GM18873 (cell line): Measurements from ENCODE around the gene SPO11.

Experiments
- ATAC-seq: cut with Tn5 transposase; IDR thresholded peaks from one replicate; pipeline ENCODE4 v1.9.1; 2021; ENCODE audit warnings: mild to moderate bottlenecking, moderate library complexity, moderate number of reproducible peaks; ENCODE audit not compliant: unreplicated experiment, low FRiP score

Gene SPO11

GRCh38 chr20:57372581-57373350, 43.2 kb downstream of the SPO11 start:
- ATAC-seq: no peak

GRCh38 chr20:57374343-57374930, 44.8 kb downstream of the SPO11 start:
- ATAC-seq: no peak

DNA sequence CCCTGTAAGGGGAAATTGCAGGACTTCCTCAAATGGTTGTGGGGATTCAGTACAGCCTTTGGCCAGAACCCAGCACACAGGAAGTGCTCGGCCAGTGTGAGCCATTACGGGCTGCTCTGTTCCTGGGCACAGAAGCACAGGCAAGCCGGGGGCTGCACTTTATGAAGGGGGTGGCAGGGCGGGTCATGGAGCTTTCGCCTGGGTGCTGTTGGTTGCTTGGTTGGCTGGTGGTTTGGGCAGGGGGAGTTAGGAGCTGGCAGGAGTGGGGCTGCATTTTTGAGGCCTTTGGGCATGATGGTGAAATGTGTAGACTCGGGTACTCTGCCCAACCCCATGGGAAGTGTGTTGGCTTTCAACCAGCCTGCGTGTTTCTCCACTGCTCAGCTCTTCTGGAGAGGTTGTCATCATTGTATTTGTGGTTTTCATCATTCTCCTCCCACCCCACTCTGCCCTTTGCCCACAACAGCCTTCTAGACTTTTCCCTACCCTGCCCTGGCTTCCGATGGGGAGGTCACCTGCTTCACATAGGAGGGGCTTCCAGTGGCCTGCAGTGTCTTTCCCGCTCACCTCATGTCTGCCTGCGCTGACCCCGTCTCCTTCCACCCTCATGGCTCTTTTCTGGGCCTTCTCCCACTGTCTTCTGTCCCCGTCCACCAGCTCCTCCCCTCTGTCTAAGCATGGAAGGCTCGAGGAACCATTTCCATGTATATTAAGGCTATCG, 45.5 kb downstream of the SPO11 start:
- no peak for ATAC-seq

DNA sequence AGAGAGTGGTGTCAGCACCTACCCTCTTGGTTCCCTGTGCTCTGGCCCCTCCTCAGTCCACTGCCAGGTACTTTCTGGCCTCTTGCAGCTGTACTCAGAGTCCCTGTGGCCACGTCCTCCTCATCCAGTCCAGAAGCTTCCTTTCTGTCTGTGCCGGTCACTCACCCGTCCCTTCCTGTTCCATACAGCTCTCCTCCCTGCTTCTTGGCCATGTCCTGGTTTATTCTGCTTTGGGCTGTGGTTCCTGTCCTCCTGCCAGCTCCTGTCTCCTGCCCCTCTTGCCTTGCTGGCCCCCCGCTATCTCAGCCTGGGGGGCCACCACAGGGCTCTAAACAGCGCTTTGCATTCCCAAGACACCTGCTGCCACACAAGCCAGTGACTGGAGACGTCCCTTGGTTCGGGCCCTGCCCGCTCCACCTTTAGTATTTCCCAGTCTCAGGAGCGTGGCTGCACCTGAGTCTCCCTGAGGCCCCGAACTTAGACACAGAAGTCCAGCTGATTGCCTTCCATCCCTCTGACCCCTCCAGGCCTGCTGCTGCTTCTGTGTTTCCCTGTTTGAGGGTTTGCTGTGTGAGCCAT, 46.1 kb downstream of the SPO11 start:
- no peak for ATAC-seq

DNA sequence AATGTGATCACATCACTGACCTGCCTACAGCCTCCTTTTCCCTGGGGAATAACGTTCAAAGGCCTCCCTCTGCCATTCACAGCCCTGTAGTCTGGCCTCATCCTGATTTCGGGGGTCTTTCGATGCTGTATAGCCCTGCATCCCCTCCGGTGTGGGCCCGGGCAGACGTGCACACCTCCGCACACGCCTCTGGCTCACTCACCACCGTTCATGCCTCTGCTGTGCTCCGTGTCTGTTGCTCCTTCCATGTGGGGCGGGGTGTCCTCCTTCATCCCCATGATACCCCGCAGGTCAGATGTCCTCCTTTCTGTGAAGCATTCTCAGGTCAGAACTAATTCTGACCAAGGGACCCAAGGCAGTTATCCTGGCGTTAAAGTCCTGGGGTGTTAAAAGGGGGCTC, 47.7 kb downstream of the SPO11 start:
- no peak for ATAC-seq

- ATAC-seq: no peak
Measured at GRCh38 chr20:57378107-57378506, 48.5 kb downstream of the SPO11 start.

DNA sequence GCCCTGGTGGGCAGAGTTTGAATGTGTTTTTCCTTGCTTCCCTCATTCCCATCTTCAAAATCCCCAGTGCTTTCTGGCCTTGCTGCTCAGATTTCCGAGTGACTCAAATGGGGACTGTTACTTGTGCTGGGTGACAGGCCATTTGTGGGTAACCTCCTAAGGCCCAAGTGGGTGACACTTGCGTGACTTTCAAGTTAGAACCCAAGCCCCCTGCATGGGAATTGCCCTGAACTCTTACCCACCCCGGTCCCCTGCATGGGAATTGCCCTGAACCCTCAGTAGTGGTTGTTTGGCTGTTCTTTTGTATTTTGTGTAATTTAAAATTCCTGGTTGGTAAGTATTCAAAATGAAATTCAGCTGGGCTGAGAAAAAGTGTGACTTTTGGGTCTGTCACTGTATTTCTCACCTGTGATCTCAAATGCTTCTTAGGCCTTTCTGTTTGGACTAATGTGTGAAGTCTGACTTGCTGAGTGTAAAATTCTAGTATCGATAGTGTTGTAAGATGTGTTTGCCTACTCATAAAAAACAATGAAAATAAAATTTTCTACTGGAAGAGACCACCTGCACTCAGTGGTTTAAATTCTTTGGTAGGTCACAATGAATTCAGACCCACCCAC, 49.2 kb downstream of the SPO11 start:
- ATAC-seq: no peak

DNA sequence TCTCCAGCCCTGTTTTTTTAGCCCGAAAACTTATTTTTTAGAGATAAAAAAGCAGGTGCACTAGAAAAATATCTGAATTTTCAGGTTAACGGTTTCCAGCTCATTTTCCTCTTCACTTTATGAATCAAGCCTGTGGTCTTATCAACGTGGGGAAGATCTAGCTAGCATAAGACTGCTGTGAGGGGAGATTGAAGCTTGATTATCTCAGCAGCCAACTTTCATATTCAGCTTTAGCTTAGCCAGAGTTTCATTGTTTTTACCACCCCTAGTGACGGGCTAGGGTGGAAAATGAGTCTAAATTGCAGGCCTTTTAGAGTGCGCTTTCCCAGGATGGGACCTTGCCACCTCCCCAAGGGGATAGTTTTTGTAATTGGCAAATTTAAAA, 49.7 kb downstream of the SPO11 start:
- no peak for ATAC-seq

GRCh38 chr20:57380081-57380750, 50.6 kb downstream of the SPO11 start:
- ATAC-seq: no peak

GRCh38 chr20:57381596-57382503, 52.2 kb downstream of the SPO11 start:
- ATAC-seq: no peak

DNA sequence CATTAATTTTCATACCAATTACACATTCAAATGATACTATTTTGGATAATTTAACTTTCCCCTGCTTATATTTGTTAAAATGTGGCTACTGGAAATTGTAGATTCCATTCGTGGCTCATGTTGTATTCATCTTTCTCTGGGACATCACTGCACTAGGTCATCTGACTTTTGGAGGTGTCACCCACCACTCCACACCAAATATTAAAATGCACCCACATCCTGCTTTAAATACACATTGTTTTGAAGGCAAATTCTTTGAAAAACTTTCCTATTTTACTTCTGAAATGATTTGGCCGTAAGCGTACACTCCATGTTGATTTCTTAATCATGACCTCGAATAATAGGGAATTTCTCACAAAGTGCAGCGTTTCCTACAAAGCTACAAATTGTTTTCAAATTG, 52.9 kb downstream of the SPO11 start:
- ATAC-seq: no peak

GRCh38 chr20:57383447-57384347, 54.1 kb downstream of the SPO11 start:
- ATAC-seq: no peak

- ATAC-seq: no peak
Measured at GRCh38 chr20:57384486-57384885, 54.9 kb downstream of the SPO11 start.

DNA sequence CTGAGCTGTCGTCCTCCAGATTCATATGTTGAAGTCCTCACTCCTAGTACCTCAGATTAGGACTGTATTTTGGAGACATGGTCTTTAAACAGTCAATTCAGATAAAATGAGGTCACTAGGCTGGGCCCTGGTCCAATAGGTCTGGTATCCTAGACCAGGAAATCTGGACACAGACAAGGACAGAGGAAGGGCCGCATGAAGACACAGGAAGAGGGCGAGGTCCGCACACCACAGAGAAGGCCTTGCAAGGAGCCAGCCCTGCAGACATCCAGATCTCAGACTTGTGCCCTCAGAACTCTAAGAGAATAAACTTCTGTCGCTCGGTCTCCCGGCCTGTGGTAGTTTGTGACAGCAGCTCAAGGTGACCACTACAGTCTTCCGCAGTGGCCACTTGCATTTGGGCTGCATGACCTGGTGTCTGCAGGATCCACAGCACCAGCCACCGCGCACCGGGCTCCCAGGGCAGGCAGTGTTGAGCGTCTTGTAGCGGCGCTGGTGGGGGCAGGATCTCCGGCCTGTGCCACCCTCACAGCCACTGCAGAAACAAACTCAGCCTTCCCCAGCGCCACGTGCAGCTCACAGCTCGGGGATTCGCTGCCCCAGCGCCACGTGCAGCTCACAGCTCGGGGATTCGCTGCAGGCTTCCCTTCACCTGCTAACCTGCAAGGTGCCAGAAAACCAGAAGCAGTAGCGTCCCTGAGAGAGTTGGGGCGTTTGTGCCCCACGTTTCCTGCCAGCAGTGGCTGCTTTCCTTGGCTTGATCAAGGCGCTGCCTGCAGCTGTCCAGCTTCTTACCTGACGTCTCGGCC, 55.6 kb downstream of the SPO11 start:
- no peak for ATAC-seq

DNA sequence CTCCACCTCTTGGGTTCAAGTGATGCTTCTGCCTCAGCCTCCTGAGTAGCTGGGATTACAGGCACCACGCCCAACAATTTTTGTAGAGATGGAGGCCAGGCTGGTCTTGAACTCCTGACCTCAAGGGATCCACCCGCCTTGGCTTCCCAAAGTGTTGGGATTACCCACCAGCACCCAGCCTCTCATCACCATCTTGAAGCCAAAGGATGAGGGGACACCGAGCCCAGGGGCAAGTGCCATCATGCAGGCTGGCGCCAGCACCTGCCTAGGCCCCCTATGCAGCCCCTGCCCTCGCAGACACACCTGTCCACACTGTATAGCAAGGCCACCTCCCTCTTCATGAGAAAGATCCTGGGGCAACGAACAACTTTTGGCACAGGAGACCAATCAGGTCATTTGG, 56.3 kb downstream of the SPO11 start:
- ATAC-seq: no peak

- ATAC-seq: no peak
Measured at GRCh38 chr20:57386762-57387161, 57.2 kb downstream of the SPO11 start.

DNA sequence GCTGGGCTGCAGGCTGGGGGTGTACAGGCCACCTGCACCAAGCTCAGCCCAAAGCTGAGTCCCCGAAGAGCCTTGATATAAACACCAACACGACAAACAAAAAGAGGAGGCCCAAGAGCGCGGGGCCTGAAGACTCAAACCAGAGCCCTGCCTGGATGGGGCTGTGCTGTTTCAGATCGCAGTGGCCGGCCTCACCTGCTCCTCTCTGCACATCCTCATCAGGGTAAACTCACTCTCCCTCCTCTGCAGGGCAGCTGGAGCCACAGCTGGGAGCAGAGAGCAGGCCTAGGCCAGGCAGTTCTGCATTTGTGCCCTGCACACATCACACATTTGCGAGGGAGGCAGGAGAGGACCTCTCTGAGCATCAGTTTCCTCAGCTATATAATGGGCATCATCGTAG, 57.9 kb downstream of the SPO11 start:
- ATAC-seq: no peak

DNA sequence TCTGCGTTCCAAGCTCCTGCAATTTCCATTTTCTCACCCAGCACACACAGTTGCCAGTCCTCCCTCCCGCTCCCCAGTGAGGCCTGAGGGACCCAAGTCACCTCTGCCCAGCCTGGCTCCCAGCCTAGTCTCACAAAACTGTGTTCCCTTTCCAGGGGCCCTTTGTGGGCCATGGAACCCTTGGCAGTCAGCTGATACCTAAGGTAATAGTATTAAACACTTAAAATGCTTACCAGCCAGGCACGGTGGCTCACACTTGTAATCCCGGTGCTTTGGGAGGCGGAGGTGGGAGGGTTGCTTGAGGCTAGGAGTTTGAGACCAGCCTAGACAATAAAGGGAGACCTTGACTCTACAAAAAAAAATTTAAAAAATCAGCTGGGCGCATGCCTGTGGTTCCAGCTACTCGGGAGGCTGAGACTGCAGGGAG, 58.4 kb downstream of the SPO11 start:
- no peak for ATAC-seq
